HG02973 (cell line): ENCODE data around the gene ATAT1.

ENCODE experiments used
- ATAC-seq: cut with Tn5 transposase; IDR thresholded peaks from one replicate; pipeline ENCODE4 v1.9.1; 2021; ENCODE audit warnings: moderate library complexity; ENCODE audit not compliant: unreplicated experiment

ATAT1 gene

DNA sequence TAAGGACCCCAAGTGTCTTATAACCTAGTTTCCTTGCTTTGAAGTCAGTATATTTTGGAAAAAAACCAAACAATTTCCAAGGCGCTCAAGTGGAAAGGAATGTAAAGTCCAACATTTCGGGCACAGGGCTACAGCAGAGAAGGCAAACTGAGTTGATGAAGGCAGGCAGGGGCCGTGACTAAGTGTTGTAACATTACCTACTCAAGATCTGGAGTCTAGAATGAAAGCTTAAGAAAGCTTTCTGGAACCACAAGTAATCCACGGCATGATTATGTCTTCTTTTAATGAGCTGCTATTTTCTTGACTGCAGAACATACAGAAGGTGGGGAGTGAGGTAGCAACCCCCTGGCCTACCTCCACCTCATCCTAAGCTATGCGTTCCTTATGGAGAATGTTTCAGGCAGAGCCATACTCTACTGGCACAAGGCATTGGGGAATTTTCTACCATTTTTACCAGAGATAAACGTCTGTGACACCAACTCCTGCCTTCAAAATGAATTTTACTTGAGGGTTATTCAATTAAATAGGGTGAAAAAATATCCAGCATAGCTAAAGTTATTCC, 13.9 kb upstream of the ATAT1 start:
- ATAC-seq: no peak

DNA sequence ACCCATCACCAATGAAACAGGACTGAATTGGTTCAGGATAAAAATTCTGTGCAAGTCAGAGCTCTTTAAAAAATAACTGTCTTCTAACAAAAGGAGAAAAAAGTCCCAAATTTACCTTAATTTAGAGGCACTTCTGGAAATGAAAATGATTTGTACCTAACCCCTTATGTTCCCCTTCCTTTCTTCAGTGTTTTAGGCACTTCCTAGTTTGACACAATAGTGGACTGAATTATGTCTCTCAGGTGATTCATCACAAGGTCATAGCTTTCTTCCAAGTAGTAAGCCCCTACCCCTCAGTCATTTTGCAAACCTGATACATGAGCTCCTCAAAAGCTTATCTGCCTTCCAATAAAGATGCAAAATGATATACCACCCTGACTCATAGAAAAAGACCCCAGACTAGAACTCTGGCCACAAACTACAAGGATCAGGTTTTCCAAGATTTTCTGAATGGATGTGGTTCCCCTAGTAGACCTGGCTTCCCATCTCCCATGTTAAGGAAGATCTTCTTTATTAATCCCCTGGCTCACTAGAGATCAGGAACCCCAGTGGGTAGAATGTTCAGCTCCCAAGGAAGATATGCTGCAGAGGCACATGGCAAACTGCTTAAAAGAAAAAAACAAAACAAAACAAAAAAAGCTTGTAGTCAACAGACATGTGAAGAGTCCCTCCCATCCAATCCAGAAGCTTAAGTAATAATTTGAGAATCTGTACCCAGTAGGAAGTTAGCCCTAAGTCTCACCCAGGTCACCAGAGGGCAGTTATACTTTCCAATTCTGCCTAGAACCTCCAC, 13.2 kb upstream of the ATAT1 start:
- no peak for ATAC-seq

DNA sequence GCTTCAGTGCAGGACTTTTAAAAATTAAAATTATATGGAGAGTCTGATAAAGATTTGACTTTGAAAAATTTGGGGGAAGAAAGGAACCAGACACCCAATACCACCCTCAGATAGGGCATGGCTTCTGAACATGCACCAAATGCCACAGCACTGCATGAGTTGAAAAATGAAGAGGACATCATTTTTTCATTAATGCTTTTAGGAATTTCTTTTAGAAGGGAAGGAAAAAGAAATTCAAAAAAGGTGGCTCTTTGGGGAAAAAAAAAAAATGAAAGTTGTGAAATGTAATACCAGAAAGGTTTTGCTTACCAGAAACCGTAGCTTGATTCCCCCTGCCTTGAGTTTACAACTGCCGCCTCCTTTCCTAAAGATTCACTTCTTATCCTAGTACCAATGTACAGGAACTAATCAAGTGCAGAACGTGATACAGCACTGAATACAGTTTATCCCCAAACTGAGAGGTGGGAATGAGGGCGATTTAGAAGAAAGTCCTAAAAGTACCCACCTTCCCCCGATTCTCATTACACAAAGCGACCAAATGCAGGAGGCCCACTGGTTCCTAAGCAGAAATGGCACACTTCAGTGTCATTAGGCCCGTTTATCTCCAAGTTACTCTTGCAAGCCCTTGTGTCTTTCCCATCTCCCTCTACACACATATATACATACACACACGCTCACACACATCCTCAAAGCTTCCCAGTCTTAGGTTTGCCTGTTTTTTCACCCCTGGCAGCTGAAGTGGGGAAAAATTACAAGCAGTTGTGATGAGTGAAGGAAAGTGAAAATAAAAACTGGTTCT, 12.4 kb upstream of the ATAT1 start:
- no peak for ATAC-seq

DNA sequence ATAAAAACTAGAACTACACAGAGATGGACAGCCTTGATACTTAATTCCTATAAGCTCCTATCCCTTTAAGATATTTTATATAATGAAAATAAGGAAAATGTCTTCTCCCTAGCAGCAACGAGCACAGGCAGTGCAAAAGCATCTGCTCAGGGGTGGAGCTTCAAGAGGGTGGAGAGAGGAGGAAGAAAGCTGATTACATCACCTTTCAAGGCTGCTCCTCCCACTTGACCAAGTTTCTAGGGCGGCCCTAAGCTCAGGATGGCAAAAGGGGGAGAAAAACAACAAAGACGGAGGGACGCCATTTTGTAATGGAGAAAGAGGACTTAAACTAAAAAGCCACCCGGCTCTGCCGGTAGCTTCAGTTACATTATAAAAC, 11.8 kb upstream of the ATAT1 start:
- ATAC-seq: peak; percentile 36

DNA sequence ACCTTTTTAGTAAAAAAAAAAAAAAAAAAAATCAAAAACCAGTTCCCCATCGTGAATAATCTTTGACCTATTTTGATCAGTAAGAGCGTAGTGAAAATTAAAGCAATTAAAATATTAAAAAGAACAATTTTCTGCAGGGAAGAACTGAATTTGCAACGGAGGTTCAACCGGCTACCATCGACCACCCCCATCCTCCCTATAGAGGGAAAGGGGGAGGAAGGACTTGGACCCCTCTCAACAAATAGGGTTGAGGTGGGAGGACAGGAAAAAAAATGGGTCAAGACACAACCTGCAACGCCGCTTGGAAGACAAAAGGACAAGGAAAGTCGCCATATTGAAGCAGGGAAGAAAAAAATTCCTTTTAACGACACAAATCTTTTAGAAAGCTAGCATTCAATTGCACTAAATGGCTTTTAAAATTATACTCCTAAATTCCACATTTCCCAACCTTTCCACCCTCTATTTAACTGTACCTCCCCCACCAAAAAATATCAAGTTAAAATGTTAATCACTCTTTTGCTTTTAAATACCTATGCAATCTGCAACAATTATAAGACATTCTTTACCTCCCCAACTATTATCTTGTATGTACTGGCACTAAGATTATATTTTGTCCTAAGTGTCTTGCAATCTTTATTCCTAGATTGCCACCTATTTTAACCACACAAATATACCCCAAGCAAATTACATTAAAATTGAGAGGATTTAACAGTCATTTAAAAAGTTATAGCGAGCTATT, 11.3 kb upstream of the ATAT1 start:
- ATAC-seq: no peak

DNA sequence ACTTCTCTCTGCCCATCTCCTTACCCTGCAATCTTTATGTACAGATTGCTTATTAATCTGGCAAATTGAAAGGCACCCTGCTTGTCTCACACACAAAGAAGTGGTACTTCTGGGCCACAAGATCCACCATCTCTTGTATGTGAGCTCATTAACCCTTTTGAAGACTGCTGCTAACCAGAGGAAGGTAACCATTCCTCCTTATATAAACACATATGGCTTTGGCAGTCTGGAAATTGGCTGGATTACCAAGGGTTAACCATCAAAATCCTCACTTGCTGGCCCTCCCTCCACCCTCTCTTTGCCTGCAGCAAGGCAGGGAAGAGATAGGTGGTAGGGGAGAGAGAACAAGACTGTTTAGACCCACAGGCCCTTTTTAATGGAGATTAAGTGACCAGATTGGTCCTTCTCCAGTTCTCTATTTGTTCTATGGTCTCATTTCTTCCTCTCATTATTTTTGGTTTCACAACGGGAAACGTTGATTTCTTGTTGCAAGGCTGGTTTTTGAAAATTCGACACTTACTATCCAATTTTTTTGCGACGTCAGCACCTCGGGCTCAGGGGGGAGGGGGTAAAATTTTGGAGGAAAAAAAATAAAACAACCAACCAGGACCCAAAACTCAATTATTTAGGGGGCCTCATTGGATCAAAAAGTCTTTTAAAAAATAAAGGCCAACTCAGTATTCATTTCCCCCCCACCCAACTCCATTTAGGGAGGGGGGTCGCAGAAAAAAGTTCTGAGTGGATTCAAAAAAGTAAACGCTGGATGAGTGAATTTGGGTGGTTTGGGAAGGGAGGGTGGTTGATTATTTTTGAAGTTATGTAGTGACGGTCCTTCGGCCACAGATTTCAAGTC, 10.5 kb upstream of the ATAT1 start:
- no peak for ATAC-seq

DNA sequence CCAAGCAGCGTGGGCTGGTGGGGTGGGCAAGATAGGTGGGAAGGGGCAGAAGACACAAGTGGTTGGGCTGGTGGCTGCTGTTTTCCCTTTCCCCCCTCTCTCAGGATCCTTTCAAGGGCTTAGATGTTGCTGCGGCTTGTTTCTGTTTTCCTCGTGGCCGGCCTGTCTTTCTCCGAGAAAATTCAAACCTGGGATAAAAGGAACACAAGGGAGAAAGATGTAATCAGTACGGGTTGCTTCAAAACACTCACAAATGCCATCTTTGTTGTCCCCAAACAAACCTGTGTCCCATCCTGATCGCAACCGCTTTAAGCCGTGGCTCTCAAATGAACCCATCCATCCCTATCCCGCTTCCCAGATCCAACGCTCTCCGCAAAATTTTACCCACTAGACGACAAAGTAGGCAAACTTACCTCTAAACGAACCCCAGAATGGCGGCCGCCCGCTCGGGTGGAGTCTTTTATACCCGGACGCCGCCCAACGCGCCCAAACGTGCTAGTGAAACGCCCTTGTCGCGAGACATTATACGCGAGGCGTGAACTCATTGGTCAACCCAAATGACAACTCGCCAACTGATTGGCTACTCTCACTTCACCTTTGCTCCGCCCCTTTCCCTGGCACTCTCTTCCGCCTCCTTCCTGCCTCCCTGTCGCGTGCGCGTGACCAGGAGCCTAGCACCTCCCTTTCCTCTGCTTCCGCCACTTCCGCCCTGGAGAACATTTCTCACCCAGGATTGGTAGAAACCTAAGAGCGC, 9.7 kb upstream of the ATAT1 start, which contains the start of gene PPP1R10:
Gene PPP1R10 (minus strand): TSS at position 433 of the 754 bp plus-strand sequence. CDS start 7,299 bp downstream, outside the sequence.
- peak; percentile 70 for ATAC-seq

DNA sequence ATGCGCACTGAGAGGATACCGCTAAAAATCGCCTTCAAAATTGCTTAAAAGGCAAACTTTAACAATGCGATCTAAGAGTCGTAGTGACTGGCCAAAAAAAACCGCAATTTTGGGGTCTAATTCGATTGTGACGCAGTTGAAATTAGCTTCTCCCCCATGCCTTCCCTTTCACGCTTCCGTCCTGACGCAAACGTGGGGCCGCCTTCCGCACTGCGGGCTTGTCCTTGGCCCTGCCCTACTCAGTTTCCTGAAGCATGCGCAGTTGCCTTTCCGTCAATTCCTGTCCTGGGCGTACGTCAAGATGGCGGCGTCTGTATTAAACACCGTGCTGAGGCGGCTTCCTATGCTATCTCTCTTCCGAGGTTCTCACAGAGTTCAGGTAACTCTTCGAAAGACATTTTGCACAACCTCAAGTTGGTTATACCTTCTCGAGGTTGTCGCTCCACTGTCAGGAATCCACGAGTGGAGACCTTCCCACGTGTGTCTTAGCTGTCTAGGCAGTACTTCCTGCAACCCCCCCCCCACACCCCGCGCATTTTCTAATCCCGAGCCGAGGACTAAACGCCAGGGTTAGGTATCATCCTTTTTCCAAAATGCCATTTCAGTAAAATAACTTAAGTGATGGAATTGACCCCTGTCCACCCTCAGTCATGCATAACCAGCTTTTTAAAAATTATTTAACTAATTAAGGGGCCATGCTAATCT, 9.0 kb upstream of the ATAT1 start, which contains the start of gene MRPS18B:
Gene MRPS18B (plus strand): TSS at position 276 of the 705 bp plus-strand sequence. CDS start 26 bp downstream, at position 302.
- peak; percentile 62 for ATAC-seq

DNA sequence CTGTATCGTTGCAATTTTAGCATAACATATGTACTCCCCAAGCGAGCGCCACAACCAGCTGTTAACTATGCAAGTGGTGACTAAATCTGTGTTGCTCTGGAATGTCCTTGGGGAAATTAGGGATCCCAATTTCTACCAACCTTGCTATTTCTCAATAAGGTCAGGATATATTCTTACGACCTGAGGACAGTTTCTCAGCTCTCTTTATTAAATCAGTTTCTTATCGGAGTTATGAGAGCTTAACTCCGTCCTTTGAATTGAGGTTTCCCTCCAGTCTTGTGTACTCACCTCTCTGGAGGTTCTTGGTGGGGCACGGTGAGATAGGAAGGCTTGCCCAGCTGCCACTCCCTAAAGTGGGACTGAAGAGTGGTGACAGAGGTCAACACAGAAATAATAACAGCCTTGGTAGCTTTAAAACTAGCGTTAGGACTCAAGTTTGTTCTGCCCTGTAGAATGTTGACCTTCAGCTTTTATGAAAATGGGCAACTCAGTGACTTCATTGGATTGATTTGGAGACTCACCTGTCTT, 8.3 kb upstream of the ATAT1 start:
- no peak for ATAC-seq

DNA sequence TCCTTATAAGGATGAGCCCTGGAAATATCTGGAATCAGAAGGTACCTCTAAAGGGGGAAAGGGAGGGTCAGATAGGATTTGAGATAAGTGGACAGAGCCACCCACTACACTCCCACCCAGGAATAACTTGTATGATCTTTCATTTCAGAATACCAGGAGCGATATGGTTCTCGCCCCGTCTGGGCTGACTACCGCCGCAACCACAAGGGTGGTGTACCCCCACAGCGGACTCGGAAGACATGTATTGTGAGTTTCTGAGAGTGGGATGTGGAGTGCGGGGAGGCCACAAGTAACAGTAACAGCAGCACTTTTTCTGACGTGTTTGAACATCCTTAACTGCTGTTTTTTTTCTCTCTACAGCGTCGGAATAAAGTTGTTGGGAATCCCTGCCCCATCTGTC, 7.1 kb upstream of the ATAT1 start:
- ATAC-seq: no peak

DNA sequence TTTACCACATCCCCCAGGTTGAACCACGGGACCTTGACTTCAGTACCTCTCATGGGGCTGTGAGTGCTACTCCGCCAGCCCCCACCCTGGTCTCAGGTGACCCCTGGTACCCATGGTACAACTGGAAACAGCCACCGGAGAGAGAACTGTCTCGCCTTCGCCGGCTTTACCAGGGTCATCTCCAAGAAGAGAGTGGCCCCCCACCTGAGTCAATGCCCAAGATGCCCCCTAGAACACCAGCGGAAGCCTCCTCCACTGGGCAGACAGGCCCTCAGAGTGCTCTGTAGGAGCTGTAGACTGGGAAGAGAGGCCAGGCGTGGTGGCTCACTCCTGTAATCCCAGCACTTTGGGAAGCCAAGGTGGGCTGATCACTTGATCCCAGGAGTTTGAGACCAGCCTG, 1.2 kb upstream of the ATAT1 start:
- ATAC-seq: no peak

DNA sequence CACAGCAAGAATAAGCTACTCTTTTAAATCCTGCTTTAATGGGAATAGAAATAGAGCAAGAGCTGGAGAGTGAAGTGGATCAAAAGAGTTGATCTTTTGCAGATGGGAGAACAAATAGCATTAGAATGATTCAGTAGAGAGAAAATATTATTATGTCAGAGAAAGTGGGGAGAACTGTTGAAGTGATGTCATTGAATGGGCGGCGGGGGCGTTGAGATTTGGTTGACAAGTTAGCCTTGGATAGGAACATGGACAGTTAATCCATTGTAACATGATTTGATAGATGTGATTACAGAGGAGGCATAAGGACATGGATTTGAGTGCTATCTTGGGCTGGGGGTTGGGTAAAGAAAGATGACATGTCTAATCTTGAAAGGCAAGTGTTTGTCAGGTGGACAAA, 9.2 kb downstream of the ATAT1 start:
- ATAC-seq: no peak

DNA sequence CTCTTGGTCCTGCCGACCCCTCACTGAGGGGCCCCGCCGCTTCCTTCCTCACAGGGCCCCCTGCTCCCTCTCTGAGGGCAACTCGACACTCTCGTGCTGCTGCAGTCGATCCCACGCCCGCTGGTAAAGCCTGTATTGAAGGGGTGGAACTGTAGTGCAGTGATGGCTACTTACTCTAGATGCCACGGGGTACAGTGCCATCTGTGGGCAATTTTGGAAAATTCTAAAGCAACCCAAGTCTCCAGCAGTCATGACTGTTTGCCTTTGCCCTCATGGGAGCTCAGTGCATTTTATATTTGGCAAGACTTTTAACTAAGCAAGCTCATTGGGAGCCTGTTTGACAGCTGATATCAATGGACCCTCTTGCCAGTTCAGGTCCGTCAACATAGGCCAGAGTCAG, 13.8 kb downstream of the ATAT1 start:
- no peak for ATAC-seq

DNA sequence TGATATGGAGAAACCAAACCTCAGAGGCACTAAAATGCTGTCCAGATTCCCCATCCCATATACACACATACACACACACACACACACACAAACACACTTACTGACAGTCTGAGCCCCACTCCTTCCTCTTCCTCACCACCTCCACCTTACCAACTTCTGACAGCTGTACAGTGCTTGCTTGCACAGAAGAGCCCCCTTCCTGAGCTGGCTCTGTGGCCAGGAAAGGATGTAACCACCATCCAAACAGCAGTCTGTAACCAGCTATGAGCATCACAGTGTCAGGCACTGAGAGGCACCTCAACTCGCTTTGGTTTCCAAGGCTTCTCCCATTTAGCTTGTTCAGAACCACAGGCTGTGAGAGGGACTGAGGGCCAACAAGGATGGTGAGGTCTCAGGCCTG, 14.4 kb downstream of the ATAT1 start:
- ATAC-seq: no peak

DNA sequence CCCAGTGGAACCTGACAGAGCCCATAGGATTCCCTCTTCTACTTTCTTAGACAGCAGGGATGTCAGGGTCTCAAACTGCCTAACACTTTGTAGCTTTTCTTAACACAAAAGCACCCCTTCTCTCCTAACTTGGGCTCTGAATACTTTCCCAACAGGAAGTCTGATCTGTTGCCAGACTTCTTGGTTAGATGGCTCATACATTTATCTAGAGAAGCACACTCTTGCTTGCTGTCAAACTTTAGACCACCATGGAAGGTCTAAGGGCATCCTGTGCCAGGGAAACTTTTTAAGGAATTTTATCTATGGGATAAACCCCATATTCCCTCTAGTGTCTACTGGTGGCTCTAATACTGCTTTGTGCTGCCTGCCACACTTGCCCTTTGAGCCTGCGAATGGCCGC, 17.0 kb downstream of the ATAT1 start:
- no peak for ATAC-seq

DNA sequence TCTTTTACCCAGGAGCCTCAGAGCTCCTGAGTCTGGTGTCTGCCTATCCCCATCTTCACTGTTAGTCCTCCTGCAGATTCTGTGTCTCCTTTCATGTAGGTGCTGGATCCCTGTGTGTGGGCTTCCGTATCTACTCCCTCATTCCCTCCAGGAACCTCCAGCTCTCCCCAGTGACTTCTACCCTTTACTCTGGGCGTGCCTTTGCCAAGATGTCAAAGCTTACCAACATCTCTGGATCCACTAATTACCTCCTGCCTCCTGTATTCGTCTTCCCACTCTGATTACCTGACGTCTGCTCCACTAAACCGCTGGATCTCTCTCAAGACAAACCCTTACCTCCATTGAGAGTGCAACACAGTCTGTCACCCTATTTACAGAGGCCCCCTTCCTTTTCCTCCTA, 18.1 kb downstream of the ATAT1 start:
- no peak for ATAC-seq

DNA sequence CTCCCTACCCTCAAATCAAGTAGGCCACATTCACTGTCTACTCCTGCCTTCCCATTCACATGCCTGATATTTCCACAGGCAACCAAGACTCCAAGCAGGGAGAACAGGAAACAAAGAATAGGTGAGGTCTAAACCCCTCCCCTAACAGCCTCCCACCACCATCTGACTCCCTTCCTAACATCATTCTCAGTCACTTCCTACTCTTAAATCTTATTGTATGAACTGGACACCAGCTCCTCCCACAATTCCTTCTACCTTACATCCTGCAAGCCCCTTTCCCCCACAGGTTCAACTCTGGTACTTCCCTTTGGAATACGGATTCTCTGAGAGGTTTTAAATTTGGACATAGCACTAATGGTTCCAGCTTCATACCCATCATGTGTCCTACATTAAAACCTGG, 19.3 kb downstream of the ATAT1 start:
- no peak for ATAC-seq

DNA sequence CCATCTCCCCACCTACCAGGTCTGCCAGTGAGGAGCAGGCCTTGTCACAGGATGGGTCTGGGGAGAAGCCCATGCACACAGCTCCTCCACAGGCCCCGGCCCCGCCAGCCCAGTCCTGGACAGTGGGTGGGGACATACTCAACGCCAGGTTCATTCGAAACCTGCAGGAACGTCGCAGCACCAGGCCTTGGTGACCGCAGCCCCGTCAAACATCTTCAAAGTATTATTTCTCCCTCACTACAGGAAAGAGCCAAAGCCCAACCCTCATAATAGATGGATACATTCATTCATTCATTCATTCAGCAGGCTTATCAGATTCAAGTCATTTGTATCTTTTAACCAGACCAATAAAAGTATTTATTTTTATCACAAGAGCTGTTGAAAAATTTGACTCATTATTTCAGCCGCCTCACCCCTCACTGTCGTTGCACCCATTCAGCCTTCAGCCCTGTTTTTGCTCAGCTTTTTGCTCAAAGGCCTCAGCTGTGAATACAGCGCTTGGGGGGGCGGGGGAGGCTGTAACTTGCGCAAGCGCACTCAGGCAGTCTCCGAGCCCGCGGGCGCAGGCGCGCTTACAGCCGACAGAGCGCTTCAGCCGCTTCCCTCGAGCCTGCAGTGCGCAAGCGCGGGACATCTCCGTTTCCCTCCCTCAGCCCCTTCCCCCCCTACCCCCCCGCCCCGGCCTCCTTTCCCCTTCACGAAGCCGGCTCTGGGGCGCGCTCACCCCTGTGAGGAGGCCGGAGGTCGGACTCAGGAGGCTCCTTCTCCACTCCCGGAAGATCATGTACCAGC, 20.0 kb downstream of the ATAT1 start, which contains the start of gene C6orf136:
Gene C6orf136 (plus strand): TSS at position 684 of the 792 bp plus-strand sequence. CDS start 99 bp downstream, at position 783.
- peak; percentile 41 for ATAC-seq
